Fibroblast of lung (primary cell): Measurements from ENCODE around the gene JADE2. TPM values are rescaled to one million over a fixed set of nuclear protein-coding genes. Genes with fewer than 3 reads are reported as not detected.

Experiments used
- DNase-seq, 2 donors: peaks; one replicate each; pipeline versions ENCODE4 v3.0.0 to v3.0.0-alpha.2; 2010; ENCODE audit warnings: low read depth in 2 of 2
- H2AFZ ChIP-seq: 2 replicates; pipeline ENCODE4 v1.5.1; 2012; ENCODE audit warnings: low read length, control low read depth, inconsistent platforms
- H3K27ac ChIP-seq: 2 replicates; pipeline ENCODE4 v1.5.1; 2011; ENCODE audit warnings: low read length, control low read depth; ENCODE audit not compliant: insufficient read depth
- H3K27me3 ChIP-seq: 2 replicates; pipeline ENCODE4 v1.5.1; 2011; ENCODE audit warnings: mild to moderate bottlenecking, low read length; ENCODE audit not compliant: control insufficient read depth, insufficient read depth
- H3K36me3 ChIP-seq: 2 replicates; pipeline ENCODE4 v1.5.1; 2011; ENCODE audit warnings: low read length; ENCODE audit not compliant: control insufficient read depth, insufficient read depth
- H3K4me1 ChIP-seq: 2 replicates; pipeline ENCODE4 v1.5.1; 2011; ENCODE audit warnings: low read length; ENCODE audit not compliant: control insufficient read depth, insufficient read depth; ENCODE audit errors: extremely low read depth
- H3K4me2 ChIP-seq: 2 replicates; pipeline ENCODE4 v1.5.1; 2011; ENCODE audit warnings: low read length, control low read depth; ENCODE audit not compliant: insufficient read depth; ENCODE audit errors: extremely low read depth
- H3K4me3 ChIP-seq, 4 experiments: fragments of 200-600 bp in 1 of 4; sonication (generic) in 1 of 4; replicated peaks in 1 of 4; 2 replicates each; pipeline ENCODE4 v1.5.1; 2011 to 2016; ENCODE audit warnings: low read length in 4 of 4, low read depth in 3 of 4, mild to moderate bottlenecking in 3 of 4, control low read depth in 2 of 4, inconsistent platforms in 1 of 4, mixed read lengths in 1 of 4; ENCODE audit not compliant: insufficient read depth in 1 of 4; ENCODE audit errors: control extremely low read depth in 1 of 4
- H3K79me2 ChIP-seq: 2 replicates; pipeline ENCODE4 v1.5.1; 2012; ENCODE audit warnings: mild to moderate bottlenecking, low read length, inconsistent platforms; ENCODE audit not compliant: control insufficient read depth, insufficient read depth
- H3K9ac ChIP-seq: 2 replicates; pipeline ENCODE4 v1.5.1; 2011; ENCODE audit warnings: mild to moderate bottlenecking, low read length, control low read depth; ENCODE audit not compliant: insufficient read depth
- H3K9me3 ChIP-seq: 2 replicates; pipeline ENCODE4 v1.5.1; 2012; ENCODE audit warnings: low read depth, low read length; ENCODE audit not compliant: control insufficient read depth, insufficient read depth
- H4K20me1 ChIP-seq: 2 replicates; pipeline ENCODE4 v1.5.1; 2011; ENCODE audit warnings: low read length; ENCODE audit not compliant: control insufficient read depth, insufficient read depth; ENCODE audit errors: extremely low read depth
- EZH2 ChIP-seq: IDR thresholded peaks from 2 replicates; pipeline ENCODE4 v1.5.1; 2012; ENCODE audit warnings: low read length, control low read depth, mild to moderate bottlenecking; ENCODE audit errors: missing control alignments
- polyA plus RNA-seq, 2 donors: library from polyadenylated mRNA; depleted of rRNA in 1 of 2; stranded (reverse) in 1 of 2; unstranded in 1 of 2; fragments of >200 nt; gene quantifications; 2 replicates each; pipeline ENCODE4 v1.2.1, GENCODE V29; 2011 to 2012; ENCODE audit warnings: missing spikeins in 1 of 2
- total RNA-seq: library from RNA; depleted of rRNA; stranded (reverse); fragments of >200 nt; gene quantifications from 2 replicates; pipeline ENCODE4 v1.2.1, GENCODE V29; 2014
- TF ChIP-seq, protein P1 (sequence below), 2 donors: IDR thresholded peaks in 1 of 2; conservative IDR thresholded peaks in 1 of 2; 1 replicate in 1 of 2; 2 replicates in 1 of 2; pipeline ENCODE4 v1.5.1; 2011 to 2012; ENCODE audit warnings: low read length in 2 of 2, control low read depth in 1 of 2, inconsistent platforms in 1 of 2, low read depth in 1 of 2, mild to moderate bottlenecking in 1 of 2

JADE2 gene
- total and polyA plus RNA-seq, 2 donors (not counting 1 experiment from before 2014, with no cell fraction given), result 10.0 to 45.9 TPM

DNA sequence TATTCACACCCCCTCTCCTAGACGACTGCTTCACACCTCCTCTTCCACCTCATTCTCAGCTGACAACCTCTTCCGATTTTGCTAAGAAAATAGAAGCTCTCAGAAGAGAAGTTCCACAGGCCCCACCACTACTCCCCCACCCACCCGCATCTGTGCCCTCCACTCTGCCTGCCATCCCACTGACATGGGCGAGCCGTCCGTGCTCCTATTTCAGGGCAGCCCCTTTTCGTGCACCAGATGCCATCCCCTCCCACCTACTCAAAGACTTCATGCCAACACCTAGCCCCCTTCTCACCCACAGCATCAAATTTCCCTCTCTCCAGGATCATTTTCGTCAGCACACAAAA lies 34.6 kb upstream of the JADE2 start:
- no peak overlapping the region for H3K9ac ChIP-seq
- TF ChIP-seq, protein P1, sequence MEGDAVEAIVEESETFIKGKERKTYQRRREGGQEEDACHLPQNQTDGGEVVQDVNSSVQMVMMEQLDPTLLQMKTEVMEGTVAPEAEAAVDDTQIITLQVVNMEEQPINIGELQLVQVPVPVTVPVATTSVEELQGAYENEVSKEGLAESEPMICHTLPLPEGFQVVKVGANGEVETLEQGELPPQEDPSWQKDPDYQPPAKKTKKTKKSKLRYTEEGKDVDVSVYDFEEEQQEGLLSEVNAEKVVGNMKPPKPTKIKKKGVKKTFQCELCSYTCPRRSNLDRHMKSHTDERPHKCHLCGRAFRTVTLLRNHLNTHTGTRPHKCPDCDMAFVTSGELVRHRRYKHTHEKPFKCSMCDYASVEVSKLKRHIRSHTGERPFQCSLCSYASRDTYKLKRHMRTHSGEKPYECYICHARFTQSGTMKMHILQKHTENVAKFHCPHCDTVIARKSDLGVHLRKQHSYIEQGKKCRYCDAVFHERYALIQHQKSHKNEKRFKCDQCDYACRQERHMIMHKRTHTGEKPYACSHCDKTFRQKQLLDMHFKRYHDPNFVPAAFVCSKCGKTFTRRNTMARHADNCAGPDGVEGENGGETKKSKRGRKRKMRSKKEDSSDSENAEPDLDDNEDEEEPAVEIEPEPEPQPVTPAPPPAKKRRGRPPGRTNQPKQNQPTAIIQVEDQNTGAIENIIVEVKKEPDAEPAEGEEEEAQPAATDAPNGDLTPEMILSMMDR (conservative IDR thresholded peaks at IDR 0.05 in 1 of 2, IDR thresholded peaks at IDR 0.05 in 1 of 2; ENCODE audit: low read depth in 1 of 2, low read length in 2 of 2), result no peak
- TF ChIP-seq EZH2, result no peak
- H3K27me3 ChIP-seq, result no peaks in the 10 kb centered on the region
- no peak overlapping the region for H3K4me3 ChIP-seq
- H3K9me3 ChIP-seq, result no peaks in the 10 kb centered on the region
- H3K27ac ChIP-seq, result no peak overlapping the region
- no peaks in the 10 kb centered on the region for H3K4me1 ChIP-seq
- H3K36me3 ChIP-seq, result no peaks in the 10 kb centered on the region
- no peak overlapping the region for H2AFZ ChIP-seq
- H4K20me1 ChIP-seq, result no peaks in the 10 kb centered on the region
- H3K4me2 ChIP-seq, result no peak overlapping the region
- no peaks in the 10 kb centered on the region for H3K79me2 ChIP-seq
- DNase-seq, result no peak

DNA sequence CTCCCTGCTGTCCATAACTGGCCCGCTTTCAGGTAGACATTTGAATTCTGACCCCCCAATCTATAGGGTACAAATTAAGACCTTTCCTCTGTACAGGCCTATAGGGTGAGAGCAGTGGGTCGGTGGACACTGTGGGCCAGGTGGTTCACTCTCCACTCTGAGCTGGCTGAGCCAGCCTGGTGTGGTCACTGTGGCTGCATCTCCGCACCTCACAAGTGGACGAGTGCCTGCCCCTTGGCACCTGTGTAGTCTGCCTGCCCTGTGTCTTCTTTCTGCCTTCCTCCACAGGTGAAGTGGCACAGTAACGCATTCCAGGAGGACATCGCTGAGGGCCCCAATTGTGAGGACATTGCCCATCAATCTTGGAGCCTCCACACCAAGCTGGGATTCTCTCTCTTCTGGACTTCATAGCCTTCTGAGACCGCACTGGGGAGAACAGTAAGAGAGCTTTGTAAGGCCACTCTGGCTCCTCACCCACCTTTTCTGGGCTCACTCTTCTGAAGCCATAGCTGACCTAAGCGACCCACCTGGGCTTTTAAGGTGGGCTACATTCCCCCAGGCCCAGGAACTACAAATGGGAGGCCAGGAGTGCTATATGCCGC lies 33.5 kb upstream of the JADE2 start:
- no peak overlapping the region for H3K4me2 ChIP-seq
- no peaks in the 10 kb centered on the region for H3K27me3 ChIP-seq
- no peaks in the 10 kb centered on the region for H4K20me1 ChIP-seq
- H3K36me3 ChIP-seq, result no peaks in the 10 kb centered on the region
- H3K4me3 ChIP-seq, result no peak overlapping the region
- no peak for TF ChIP-seq EZH2
- TF ChIP-seq, protein P1 (conservative IDR thresholded peaks at IDR 0.05 in 1 of 2, IDR thresholded peaks at IDR 0.05 in 1 of 2; ENCODE audit: low read depth in 1 of 2, low read length in 2 of 2), result no peak
- H2AFZ ChIP-seq, result no peak overlapping the region
- DNase-seq, result no peak
- H3K79me2 ChIP-seq, result no peaks in the 10 kb centered on the region
- no peak overlapping the region for H3K9ac ChIP-seq
- no peaks in the 10 kb centered on the region for H3K9me3 ChIP-seq
- H3K4me1 ChIP-seq, result no peaks in the 10 kb centered on the region
- no peak overlapping the region for H3K27ac ChIP-seq

DNA sequence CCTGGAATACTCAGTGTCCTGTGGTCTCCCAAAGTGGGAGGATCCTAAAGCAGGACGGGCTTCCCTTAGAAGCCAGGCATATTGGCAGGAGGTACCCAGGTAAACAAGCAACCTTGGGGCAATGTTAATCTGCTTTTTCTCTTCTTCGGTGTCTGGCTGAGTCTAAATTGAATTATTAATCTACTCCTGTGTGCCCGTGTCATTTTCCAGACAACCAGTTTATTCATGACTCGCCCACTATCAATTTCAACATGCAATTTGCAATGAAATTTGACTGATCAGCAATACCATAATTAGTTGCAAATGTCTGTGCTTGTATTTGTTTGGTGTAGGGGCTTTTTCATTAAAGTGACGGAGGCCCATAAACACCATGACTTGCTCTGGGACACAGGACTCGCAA lies 32.9 kb upstream of the JADE2 start:
- no peak overlapping the region for H3K4me3 ChIP-seq
- no peak overlapping the region for H3K27ac ChIP-seq
- TF ChIP-seq, protein P1 (conservative IDR thresholded peaks at IDR 0.05 in 1 of 2, IDR thresholded peaks at IDR 0.05 in 1 of 2; ENCODE audit: low read depth in 1 of 2, low read length in 2 of 2), result no peak
- no peak for TF ChIP-seq EZH2
- H3K36me3 ChIP-seq, result no peaks in the 10 kb centered on the region
- H2AFZ ChIP-seq, result no peak overlapping the region
- H3K4me1 ChIP-seq, result no peaks in the 10 kb centered on the region
- no peaks in the 10 kb centered on the region for H3K79me2 ChIP-seq
- H3K27me3 ChIP-seq, result no peaks in the 10 kb centered on the region
- no peak overlapping the region for H3K9ac ChIP-seq
- DNase-seq, result no peak
- no peaks in the 10 kb centered on the region for H3K9me3 ChIP-seq
- H4K20me1 ChIP-seq, result no peaks in the 10 kb centered on the region
- no peak overlapping the region for H3K4me2 ChIP-seq
